ENCODE data around the gene TOP2B. TPM values are rescaled to one million over a fixed set of nuclear protein-coding genes. Genes with fewer than 3 reads are reported as not detected.
A peak's percentile ranks its signal among the peaks of the same experiment; 100 is the strongest.

TOP2B gene
- total and polyA plus RNA-seq, 2 donors = 73.8 to 325 TPM

DNA sequence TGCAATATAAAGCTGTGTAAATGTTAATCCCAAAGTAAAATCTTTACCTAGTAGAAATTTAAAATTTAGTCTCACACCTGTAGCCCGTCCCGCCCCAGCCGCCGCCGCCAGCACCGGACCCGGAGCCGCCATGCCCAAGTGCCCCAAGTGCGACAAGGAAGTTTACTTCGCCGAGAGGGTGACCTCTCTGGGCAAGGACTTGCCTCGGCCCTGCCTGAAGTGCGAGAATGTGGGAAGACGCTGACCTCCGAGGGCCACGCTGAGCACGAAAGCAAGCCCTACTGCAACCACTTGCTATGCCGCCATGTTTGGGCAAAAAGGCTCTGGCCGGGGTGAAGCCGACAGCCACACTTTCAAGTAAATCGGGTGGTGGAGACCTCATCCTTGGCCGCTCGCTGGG, 22.1 kb upstream of the TOP2B start:
- no peak for DNase-seq (ENCODE audit: extremely low spot score)
- no peaks in the 10 kb centered on the region for H3K36me3 ChIP-seq (ENCODE audit: insufficient read depth)
- peaks cover 2% of the 10 kb centered on the region for H3K4me1 ChIP-seq (ENCODE audit: insufficient read depth)
- H3K27ac ChIP-seq (ENCODE audit: low read depth) = no peak overlapping the region
- 95% methylated on average over 23 of the region's 23 CpGs for WGBS
- H3K4me3 ChIP-seq (ENCODE audit: low read depth, low read length) = no peak overlapping the region

DNA sequence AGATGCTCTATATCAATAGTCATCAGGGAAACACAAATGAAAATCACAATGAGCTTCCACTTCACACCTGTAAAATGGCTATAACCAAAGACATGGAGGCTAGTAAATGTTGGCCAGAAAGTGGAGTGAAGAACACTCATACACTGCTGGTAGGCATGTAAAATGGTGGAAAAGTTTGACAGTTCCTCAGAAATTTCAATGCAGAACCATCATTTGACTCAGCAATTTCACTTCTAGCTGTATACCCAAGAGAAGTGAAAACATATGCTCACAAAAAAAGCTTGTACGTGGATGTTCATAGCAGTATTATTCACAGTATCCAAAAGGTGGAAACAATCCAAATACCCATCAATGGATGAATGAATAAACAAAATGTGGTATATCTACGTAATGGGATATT, 19.2 kb upstream of the TOP2B start:
- Histone ChIP-seq H3K4me3 (ENCODE audit: low read depth, low read length) (no peak overlapping the region), H3K27ac (ENCODE audit: low read depth) (no peak overlapping the region), H3K36me3 (ENCODE audit: insufficient read depth) (no peaks in the 10 kb centered on the region), H3K4me1 (ENCODE audit: insufficient read depth) (no peaks in the 10 kb centered on the region)
- WGBS = 87% methylated on average over 2 of the region's 2 CpGs
- DNase-seq (ENCODE audit: extremely low spot score) = no peak

- Histone ChIP-seq H3K27ac (ENCODE audit: low read depth) (no peak overlapping the region), H3K4me1 (ENCODE audit: insufficient read depth) (no peaks in the 10 kb centered on the region), H3K36me3 (ENCODE audit: insufficient read depth) (no peaks in the 10 kb centered on the region), H3K4me3 (ENCODE audit: low read depth, low read length) (no peak overlapping the region)
- DNase-seq (ENCODE audit: extremely low spot score) = no peak
- 67% methylated on average over 1 of the region's 1 CpG for WGBS
Observed at GRCh38 chr3:25683410-25683809, 18.7 kb upstream of the TOP2B start.

GRCh38 chr3:25679642-25680302, 15.1 kb upstream of the TOP2B start:
- H3K4me3 ChIP-seq (ENCODE audit: low read depth, low read length) = no peak overlapping the region
- DNase-seq (ENCODE audit: extremely low spot score) = no peak
- H3K4me1 ChIP-seq (ENCODE audit: insufficient read depth) = no peaks in the 10 kb centered on the region
- H3K36me3 ChIP-seq (ENCODE audit: insufficient read depth) = no peaks in the 10 kb centered on the region
- H3K27ac ChIP-seq (ENCODE audit: low read depth) = no peak overlapping the region
- 95% methylated on average over 6 of the region's 6 CpGs for WGBS

DNA sequence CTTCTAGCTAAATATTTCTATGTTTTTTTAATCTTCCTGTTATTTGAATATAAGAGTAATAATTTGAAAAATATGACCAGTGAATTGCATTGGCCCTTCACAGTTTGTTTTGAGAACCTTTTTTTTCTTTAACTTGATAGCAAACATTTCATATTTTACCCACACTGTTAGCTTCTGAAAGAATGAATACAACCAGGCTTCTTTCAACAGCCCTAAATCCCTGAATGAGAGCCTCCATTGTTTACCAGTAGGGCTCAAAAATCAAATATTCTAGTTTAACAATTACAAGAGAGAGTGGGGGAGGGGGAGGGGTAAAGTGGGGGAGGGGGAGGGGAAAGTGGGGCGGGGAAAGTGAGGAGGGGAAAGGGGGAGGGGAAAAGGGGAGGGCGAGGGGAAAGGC, 14.5 kb upstream of the TOP2B start:
- no peaks in the 10 kb centered on the region for H3K36me3 ChIP-seq (ENCODE audit: insufficient read depth)
- no peaks in the 10 kb centered on the region for H3K4me1 ChIP-seq (ENCODE audit: insufficient read depth)
- DNase-seq (ENCODE audit: extremely low spot score) = no peak
- no peak overlapping the region for H3K27ac ChIP-seq (ENCODE audit: low read depth)
- WGBS = 86% methylated on average over 2 of the region's 2 CpGs
- no peak overlapping the region for H3K4me3 ChIP-seq (ENCODE audit: low read depth, low read length)

DNA sequence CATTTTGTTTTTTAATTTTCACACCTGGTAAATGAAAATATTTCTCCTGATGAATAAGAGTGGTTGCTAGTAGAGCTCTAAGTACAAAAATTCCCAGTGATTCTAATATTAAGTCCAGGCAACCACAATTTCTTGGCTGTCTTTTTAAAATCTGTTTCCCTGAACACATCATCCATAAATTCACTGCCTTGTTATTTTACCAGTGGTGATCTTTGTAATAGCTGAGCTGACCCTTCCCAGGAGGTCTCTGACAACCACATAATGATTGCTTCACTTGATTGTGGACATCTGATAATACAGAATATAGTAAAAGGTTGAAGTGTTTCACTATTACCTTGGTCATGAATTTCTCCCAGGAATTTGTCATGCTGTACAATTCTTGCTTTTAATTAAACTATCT, 13.9 kb upstream of the TOP2B start:
- Histone ChIP-seq H3K36me3 (ENCODE audit: insufficient read depth) (no peaks in the 10 kb centered on the region), H3K4me1 (ENCODE audit: insufficient read depth) (no peaks in the 10 kb centered on the region), H3K27ac (ENCODE audit: low read depth) (no peak overlapping the region), H3K4me3 (ENCODE audit: low read depth, low read length) (no peak overlapping the region)
- DNase-seq (ENCODE audit: extremely low spot score) = no peak

DNA sequence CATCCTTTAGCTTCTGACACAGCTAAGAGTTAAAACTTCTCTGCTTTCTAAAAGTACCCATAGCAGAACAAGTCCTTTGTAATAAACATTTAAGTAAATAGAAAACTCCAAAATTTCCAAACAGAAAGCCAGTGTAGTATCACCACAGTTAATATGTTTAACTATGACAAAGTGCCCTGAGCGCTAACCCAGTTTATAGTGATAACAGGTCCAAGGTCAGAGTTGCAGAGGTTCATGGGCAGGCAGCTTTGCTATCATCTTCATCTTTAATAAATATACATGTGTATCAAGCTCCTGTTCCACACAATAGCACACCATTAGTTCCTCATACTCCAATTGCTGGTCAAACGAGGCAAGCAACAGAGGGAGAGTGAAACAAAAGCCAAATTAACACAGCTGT, 12.4 kb upstream of the TOP2B start:
- DNase-seq (ENCODE audit: extremely low spot score) = no peak
- 83% methylated on average over 2 of the region's 2 CpGs for WGBS
- Histone ChIP-seq H3K27ac (ENCODE audit: low read depth) (no peak overlapping the region), H3K4me3 (ENCODE audit: low read depth, low read length) (no peak overlapping the region), H3K36me3 (ENCODE audit: insufficient read depth) (no peaks in the 10 kb centered on the region), H3K4me1 (ENCODE audit: insufficient read depth) (no peaks in the 10 kb centered on the region)

- WGBS = 88% methylated on average over 2 of the region's 2 CpGs
- Histone ChIP-seq H3K4me1 (ENCODE audit: insufficient read depth) (no peaks in the 10 kb centered on the region), H3K36me3 (ENCODE audit: insufficient read depth) (no peaks in the 10 kb centered on the region), H3K27ac (ENCODE audit: low read depth) (no peak overlapping the region), H3K4me3 (ENCODE audit: low read depth, low read length) (no peak overlapping the region)
- DNase-seq (ENCODE audit: extremely low spot score) = no peak
Observed at GRCh38 chr3:25674670-25675069, 10.0 kb upstream of the TOP2B start.

GRCh38 chr3:25673738-25674298, 9.1 kb upstream of the TOP2B start:
- WGBS = 96% methylated on average over 8 of the region's 8 CpGs
- DNase-seq (ENCODE audit: extremely low spot score) = no peak
- Histone ChIP-seq H3K27ac (ENCODE audit: low read depth) (no peak overlapping the region), H3K4me3 (ENCODE audit: low read depth, low read length) (no peak overlapping the region), H3K4me1 (ENCODE audit: insufficient read depth) (no peaks in the 10 kb centered on the region), H3K36me3 (ENCODE audit: insufficient read depth) (no peaks in the 10 kb centered on the region)

- peak overlapping the region; percentile 96 for H3K27ac ChIP-seq (ENCODE audit: low read depth)
- WGBS = 11% methylated on average over 14 of the region's 14 CpGs
- peak; percentile 21 for DNase-seq (ENCODE audit: extremely low spot score)
- H3K4me3 ChIP-seq (ENCODE audit: low read depth, low read length) = peak overlapping the region; percentile 91
- H3K36me3 ChIP-seq (ENCODE audit: insufficient read depth) = no peaks in the 10 kb centered on the region
- no peaks in the 10 kb centered on the region for H3K4me1 ChIP-seq (ENCODE audit: insufficient read depth)
Observed at GRCh38 chr3:25665315-25666280, 891 bp upstream of the TOP2B start.

GRCh38 chr3:25663869-25664811, 567 bp downstream of the TOP2B start:
- no peaks in the 10 kb centered on the region for H3K4me1 ChIP-seq (ENCODE audit: insufficient read depth)
- peak overlapping the region; percentile 91 for H3K4me3 ChIP-seq (ENCODE audit: low read depth, low read length)
- peak; percentile 21 for DNase-seq (ENCODE audit: extremely low spot score)
- H3K36me3 ChIP-seq (ENCODE audit: insufficient read depth) = no peaks in the 10 kb centered on the region
- H3K27ac ChIP-seq (ENCODE audit: low read depth) = peak overlapping the region; percentile 96
- WGBS = under 1% methylated on average over 115 of the region's 115 CpGs

DNA sequence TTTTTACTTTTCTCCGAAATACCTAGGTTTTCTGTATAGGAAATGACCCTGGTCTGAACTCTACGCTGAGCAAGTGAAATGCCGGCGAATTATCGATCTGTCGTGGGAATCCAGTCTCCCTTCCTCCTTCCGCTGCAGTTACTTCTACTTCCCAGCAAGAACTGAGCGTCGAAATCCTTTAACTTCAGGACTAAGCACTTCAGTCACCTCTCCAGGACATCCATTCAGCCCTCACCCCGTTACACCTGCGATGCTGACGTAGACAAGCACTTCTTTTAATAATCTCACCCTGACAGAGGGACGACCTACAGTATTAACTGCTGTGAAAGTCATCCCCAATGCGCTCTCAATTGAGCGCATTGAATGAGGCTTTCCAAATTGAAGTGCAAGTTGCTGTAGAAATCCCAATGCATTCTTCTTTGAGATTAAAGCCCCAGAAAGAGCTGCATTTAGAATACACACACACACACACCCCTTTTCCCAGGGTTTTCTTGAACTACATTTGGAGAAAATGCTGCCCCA, 1.3 kb downstream of the TOP2B start:
- DNase-seq (ENCODE audit: extremely low spot score) = no peak
- H3K4me3 ChIP-seq (ENCODE audit: low read depth, low read length) = peak overlapping the region; percentile 91
- WGBS = under 1% methylated on average over 15 of the region's 15 CpGs
- H3K36me3 ChIP-seq (ENCODE audit: insufficient read depth) = no peaks in the 10 kb centered on the region
- peaks cover 2% of the 10 kb centered on the region for H3K4me1 ChIP-seq (ENCODE audit: insufficient read depth)
- H3K27ac ChIP-seq (ENCODE audit: low read depth) = peak overlapping the region; percentile 96

Data from urinary bladder (tissue), 4 donors.